A673 (cell line): ENCODE measurements around the gene ABRACL.

Experiments used
- EZH2 ChIP-seq: fragments of 200-600 bp; sonication (generic); IDR thresholded peaks from 2 replicates; pipeline ENCODE4 v1.6.1; 2017; ENCODE audit warnings: borderline replicate concordance, low read depth, mild to moderate bottlenecking, mixed read lengths, antibody characterized with exemption, low read length; ENCODE audit not compliant: poor library complexity, severe bottlenecking
- TF ChIP-seq, protein P1 (sequence below): fragments of 300-800, 200-600 bp; sonication (generic); conservative IDR thresholded peaks from 2 replicates; pipeline ENCODE4 v1.5.1; 2017; ENCODE audit warnings: low read depth, mild to moderate bottlenecking, antibody characterized with exemption, low read length, moderate library complexity, mixed read lengths

GRCh38 chr6:138979813-138980668, 48.5 kb upstream of the ABRACL start:
- TF ChIP-seq, protein P1, sequence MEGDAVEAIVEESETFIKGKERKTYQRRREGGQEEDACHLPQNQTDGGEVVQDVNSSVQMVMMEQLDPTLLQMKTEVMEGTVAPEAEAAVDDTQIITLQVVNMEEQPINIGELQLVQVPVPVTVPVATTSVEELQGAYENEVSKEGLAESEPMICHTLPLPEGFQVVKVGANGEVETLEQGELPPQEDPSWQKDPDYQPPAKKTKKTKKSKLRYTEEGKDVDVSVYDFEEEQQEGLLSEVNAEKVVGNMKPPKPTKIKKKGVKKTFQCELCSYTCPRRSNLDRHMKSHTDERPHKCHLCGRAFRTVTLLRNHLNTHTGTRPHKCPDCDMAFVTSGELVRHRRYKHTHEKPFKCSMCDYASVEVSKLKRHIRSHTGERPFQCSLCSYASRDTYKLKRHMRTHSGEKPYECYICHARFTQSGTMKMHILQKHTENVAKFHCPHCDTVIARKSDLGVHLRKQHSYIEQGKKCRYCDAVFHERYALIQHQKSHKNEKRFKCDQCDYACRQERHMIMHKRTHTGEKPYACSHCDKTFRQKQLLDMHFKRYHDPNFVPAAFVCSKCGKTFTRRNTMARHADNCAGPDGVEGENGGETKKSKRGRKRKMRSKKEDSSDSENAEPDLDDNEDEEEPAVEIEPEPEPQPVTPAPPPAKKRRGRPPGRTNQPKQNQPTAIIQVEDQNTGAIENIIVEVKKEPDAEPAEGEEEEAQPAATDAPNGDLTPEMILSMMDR = no peak
- no peak for TF ChIP-seq EZH2
